KMS-11 (cell line): ENCODE measurements around the gene CELSR3.
A peak's percentile ranks its signal among the peaks of the same experiment; 100 is the strongest.

Experiments used
- H2AFZ ChIP-seq: fragments of 200-600 bp; sonication (generic); 2 replicates; pipeline ENCODE4 v1.6.1; 2016; ENCODE audit warnings: antibody characterized with exemption, mixed run types, low read depth
- H3K27ac ChIP-seq: fragments of 200-600 bp; sonication (generic); 2 replicates; pipeline ENCODE4 v1.6.1; 2016; ENCODE audit warnings: mild to moderate bottlenecking, mixed run types
- H3K27me3 ChIP-seq: fragments of 200-600 bp; sonication (generic); 2 replicates; pipeline ENCODE4 v1.6.1; 2017; ENCODE audit warnings: mild to moderate bottlenecking, low read depth, mixed run types, moderate library complexity; ENCODE audit not compliant: insufficient read depth
- H3K36me3 ChIP-seq: fragments of 200-600 bp; sonication (generic); 2 replicates; pipeline ENCODE4 v1.6.1; 2017; ENCODE audit warnings: mild to moderate bottlenecking, mixed run types; ENCODE audit not compliant: insufficient read depth
- H3K4me1 ChIP-seq: fragments of 200-600 bp; sonication (generic); 2 replicates; pipeline ENCODE4 v1.6.1; 2016; ENCODE audit warnings: mild to moderate bottlenecking, low read depth, mixed run types; ENCODE audit not compliant: poor library complexity, severe bottlenecking
- H3K4me2 ChIP-seq: fragments of 200-600 bp; sonication (generic); 2 replicates; pipeline ENCODE4 v1.7.0; 2016; ENCODE audit warnings: mild to moderate bottlenecking, mixed run types
- H3K4me3 ChIP-seq: fragments of 200-600 bp; sonication (generic); IDR thresholded peaks from 2 replicates; pipeline ENCODE4 v1.6.1; 2017; ENCODE audit warnings: low read depth, low read length, mixed read lengths; ENCODE audit not compliant: insufficient read depth
- H3K79me2 ChIP-seq: fragments of 200-600 bp; sonication (generic); 2 replicates; pipeline ENCODE4 v1.6.1; 2016; ENCODE audit warnings: low read depth, mixed run types; ENCODE audit not compliant: insufficient read depth
- H3K9ac ChIP-seq: fragments of 200-600 bp; sonication (generic); 2 replicates; pipeline ENCODE4 v1.6.1; 2016; ENCODE audit warnings: mild to moderate bottlenecking, mixed run types
- H4K20me1 ChIP-seq: fragments of 200-600 bp; sonication (generic); 2 replicates; pipeline ENCODE4 v1.6.1; 2016; ENCODE audit warnings: mild to moderate bottlenecking, mixed run types; ENCODE audit not compliant: insufficient read depth
- TF ChIP-seq, protein P1 (sequence below): fragments of 200-600 bp; sonication (generic); conservative IDR thresholded peaks from 2 replicates; pipeline ENCODE4 v1.6.1; 2017; ENCODE audit warnings: low read depth, mild to moderate bottlenecking, antibody characterized with exemption, low read length, moderate library complexity, mixed read lengths

CELSR3 gene

GRCh38 chr3:48609088-48610005, 53.3 kb downstream of the CELSR3 start, which contains the start of gene UQCRC1:
UQCRC1 (minus strand) TSS chr3:48609646; CDS start chr3:48609620, 26 bp downstream.
- peak within 1 kb of the TSS; percentile 74; the same call in 1 of the 2 replicates for H3K9ac ChIP-seq

DNA sequence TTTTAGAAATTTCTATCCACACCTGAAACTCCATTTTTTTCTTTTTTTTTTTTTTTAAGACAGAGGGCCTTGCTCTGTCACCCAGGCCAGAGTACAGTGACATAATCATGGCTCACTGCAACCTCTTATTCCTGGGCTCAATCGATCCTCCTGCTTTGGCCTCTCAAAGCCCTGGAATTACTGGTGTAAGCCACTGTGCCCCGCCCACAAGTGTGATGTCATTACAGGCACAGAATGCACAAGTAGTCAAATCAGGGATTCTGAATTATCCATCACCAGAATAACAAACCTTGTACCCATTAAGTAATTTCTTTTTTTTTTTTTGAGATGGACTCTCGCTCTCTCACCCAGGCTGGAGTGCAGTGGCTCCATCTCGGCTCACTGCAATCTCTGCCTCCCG, 55.2 kb downstream of the CELSR3 start:
- Histone ChIP-seq H2AFZ (no peak overlapping the region), H3K27ac (no peak overlapping the region), H3K9ac (no peak overlapping the region), H3K4me3 (no peak overlapping the region), H3K4me1 (peaks cover 7% of the 10 kb centered on the region), H3K4me2 (no peak overlapping the region), H3K27me3 (no peaks in the 10 kb centered on the region), H3K36me3 (no peaks in the 10 kb centered on the region), H4K20me1 (no peaks in the 10 kb centered on the region), H3K79me2 (peaks cover 10% of the 10 kb centered on the region)
- TF ChIP-seq, protein P1, sequence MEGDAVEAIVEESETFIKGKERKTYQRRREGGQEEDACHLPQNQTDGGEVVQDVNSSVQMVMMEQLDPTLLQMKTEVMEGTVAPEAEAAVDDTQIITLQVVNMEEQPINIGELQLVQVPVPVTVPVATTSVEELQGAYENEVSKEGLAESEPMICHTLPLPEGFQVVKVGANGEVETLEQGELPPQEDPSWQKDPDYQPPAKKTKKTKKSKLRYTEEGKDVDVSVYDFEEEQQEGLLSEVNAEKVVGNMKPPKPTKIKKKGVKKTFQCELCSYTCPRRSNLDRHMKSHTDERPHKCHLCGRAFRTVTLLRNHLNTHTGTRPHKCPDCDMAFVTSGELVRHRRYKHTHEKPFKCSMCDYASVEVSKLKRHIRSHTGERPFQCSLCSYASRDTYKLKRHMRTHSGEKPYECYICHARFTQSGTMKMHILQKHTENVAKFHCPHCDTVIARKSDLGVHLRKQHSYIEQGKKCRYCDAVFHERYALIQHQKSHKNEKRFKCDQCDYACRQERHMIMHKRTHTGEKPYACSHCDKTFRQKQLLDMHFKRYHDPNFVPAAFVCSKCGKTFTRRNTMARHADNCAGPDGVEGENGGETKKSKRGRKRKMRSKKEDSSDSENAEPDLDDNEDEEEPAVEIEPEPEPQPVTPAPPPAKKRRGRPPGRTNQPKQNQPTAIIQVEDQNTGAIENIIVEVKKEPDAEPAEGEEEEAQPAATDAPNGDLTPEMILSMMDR = no peak

More at GRCh38 chr3:48609088-48610005, 53.3 kb downstream of the CELSR3 start, which contains the start of gene UQCRC1:
- Histone ChIP-seq H3K4me3 (peak within 1 kb of the TSS; percentile 49), H3K79me2 (peaks cover 10% of the 10 kb centered on the region), H3K36me3 (no peaks in the 10 kb centered on the region), H3K27me3 (no peaks in the 10 kb centered on the region), H3K4me1 (peaks cover 7% of the 10 kb centered on the region), H3K27ac (no peak within 1 kb of the TSS), H3K4me2 (peak within 1 kb of the TSS; percentile 68), H4K20me1 (no peaks in the 10 kb centered on the region), H2AFZ (peak within 1 kb of the TSS; percentile 66)
- TF ChIP-seq, protein P1 = peak; percentile 33; the same call in 1 of the 2 replicates

GRCh38 chr3:48601622-48601994, 61.1 kb downstream of the CELSR3 start:
- Histone ChIP-seq H3K4me2 (no peak overlapping the region), H3K27me3 (no peaks in the 10 kb centered on the region), H3K27ac (no peak overlapping the region), H3K4me1 (no peaks in the 10 kb centered on the region), H3K36me3 (no peaks in the 10 kb centered on the region), H3K79me2 (no peaks in the 10 kb centered on the region), H3K4me3 (no peak overlapping the region), H2AFZ (no peak overlapping the region), H3K9ac (no peak overlapping the region), H4K20me1 (no peaks in the 10 kb centered on the region)
- TF ChIP-seq, protein P1 = no peak

DNA sequence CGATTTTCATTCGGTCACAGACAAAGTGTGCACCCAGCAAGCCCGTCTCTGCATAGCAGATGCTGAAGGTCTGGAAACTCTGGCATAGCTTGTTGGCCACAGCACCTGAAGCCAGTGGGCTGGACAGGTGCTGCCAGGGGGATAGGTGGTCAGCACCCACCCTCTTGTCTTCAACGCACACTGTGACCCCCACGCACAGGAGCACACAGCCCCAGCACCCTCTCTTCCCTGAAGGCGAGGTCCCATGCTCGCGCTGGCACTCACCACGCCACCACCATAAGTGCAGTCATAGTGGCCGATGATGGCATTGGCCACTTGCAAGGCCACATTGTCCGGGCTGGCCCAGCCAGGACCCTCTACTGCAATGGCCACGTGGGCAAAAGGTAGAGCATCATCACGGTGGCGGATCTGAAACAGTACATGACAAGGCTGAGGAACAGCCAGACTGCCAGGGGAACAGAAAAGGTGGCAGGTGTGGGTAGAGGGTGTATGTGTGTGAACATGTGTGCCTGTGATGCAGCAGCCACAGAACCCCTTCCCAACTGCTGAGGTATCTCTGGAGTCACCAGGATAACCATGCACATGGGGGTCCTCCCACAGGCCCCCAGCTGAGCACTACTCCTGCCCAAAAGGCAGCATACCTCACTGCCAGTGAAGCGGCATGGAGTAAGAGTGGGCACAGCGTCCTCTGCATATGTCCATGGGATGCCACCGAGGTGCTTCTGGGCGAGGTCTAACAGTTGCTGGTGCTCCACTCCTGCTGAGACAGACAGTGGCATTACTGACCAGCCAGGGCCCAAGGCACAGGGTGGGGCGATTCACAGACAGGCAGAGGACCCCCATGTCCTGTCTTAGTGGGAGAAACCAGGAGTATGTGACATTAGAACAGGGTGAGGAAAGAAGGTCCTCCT, 61.7 kb downstream of the CELSR3 start:
- Histone ChIP-seq H3K4me3 (no peak overlapping the region), H3K36me3 (no peaks in the 10 kb centered on the region)
- TF ChIP-seq, protein P1 = no peak

More for the DNA sequence above, 61.7 kb downstream of the CELSR3 start:
- Histone ChIP-seq H4K20me1 (no peaks in the 10 kb centered on the region), H3K4me1 (no peaks in the 10 kb centered on the region), H3K27ac (no peak overlapping the region), H2AFZ (no peak overlapping the region), H3K27me3 (no peaks in the 10 kb centered on the region), H3K9ac (no peak overlapping the region), H3K4me2 (no peak overlapping the region), H3K79me2 (no peaks in the 10 kb centered on the region)
